Stimulated activated CD4-positive, alpha-beta T cell treated with anti-CD3 and anti-CD28 coated beads, Interleukin-4, amount 100 ng/mL, for 1 hour (primary cell): ENCODE data around the gene N4BP2L2.

ENCODE experiments used
- DNase-seq: peaks from one replicate; pipeline ENCODE4 v3.0.0-alpha.2; 2020

N4BP2L2 gene

GRCh38 chr13:32455594-32455903, 83.0 kb downstream of the N4BP2L2 start:
- DNase-seq, result no peak

GRCh38 chr13:32454886-32455593, 83.6 kb downstream of the N4BP2L2 start:
- DNase-seq, result no peak

GRCh38 chr13:32453981-32454380, 84.6 kb downstream of the N4BP2L2 start:
- DNase-seq, result no peak

DNA sequence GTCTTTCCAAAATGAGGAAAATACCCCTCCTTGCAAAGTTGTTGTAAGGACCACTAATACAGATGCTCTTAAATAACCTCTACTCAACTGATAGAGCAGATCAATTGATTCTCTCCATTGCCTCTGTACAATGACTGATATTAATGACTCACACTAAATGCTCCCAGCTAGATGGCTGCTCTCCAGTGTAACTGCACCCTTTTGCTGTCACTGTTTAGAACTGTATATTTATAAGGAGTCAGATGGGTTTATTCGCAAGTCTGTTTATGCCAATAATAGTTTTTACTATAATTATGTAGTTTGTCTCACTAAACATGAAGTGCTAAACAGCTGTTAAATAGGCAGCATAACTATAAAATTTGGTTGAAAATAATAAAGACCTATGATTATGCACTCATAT, 89.6 kb downstream of the N4BP2L2 start:
- no peak for DNase-seq

DNA sequence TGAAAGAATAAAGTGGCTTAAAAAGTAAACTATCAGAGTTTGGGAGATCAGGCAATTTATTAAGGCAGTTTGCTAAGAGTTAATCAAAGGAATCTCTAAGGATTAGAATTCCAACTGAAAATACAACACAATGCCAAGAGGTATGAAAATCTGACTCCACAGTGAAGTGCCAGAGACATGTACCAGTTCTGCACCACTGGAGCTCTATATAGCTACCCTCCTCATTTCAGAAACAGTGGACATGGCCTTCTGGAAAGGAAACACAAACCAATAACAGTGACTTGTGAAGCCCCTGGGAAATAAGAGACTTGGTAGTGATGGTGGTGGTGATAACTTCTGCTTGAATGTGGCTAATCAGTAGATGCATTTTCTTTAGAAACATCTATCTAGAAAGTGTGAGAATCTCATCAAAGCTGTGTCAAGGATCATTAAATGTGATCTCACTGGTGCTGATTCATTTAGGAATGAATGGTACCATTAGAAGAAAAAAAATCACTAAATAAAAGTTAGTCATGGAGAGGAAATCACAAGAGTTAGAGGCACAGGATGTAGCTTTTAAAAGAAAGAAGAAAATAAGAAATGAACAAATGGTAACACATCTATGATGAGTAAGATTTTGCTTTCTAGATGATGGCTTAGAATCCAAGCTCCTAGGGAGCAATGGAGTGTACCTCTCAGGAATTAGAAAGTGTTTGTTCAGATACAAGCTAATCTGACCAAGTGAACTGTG, 90.5 kb downstream of the N4BP2L2 start:
- no peak for DNase-seq

DNA sequence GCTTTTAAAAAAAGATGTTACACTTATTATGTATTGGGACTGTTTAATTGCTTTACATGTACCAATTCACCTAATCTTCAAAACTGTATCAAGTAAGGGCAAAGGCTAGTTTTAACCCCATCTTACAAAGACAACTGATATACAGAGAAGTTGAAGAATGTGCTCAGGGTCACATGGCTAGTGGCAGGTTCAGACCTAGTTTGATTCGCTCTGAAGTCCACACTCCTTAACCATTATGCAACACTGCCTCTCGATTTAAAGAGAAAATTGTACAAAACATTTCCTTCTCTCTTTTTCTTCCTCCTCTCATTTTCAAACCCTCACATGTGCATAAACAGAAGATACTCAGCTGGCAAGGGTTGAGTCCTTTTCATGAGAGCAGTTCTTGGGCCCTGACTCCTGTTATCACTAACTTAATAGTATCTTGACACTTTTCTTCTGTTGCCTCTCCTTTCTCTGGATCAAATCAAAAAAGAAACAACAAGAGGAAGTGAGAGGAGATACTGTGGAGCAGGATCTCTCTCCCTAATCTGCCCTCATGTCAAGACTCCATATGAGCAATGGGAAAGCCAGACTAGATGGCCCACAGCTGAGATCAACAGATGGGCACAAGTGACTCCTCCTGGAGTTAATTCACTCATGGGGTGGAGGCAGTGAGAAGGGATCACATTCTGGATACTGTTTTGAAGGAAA, 91.7 kb downstream of the N4BP2L2 start:
- no peak for DNase-seq

DNA sequence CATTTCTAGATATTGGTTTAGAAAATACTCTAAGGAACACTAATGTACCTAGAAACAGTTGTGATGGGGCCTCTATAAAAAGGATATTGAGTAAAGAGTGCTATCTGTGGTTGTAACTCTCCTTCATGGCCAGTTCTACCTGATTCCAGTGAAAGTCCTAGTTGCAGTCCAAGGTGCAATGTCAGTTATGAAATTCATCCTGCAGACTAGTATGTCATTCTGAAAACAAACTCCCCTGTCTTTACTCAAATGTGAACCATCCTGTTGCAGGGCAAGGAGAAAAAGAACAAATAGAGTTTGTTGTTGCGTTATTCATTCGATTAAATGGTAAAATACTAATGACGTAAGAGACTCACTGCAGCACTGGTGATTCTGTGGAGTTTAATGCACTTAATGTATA, 92.4 kb downstream of the N4BP2L2 start:
- no peak for DNase-seq

DNA sequence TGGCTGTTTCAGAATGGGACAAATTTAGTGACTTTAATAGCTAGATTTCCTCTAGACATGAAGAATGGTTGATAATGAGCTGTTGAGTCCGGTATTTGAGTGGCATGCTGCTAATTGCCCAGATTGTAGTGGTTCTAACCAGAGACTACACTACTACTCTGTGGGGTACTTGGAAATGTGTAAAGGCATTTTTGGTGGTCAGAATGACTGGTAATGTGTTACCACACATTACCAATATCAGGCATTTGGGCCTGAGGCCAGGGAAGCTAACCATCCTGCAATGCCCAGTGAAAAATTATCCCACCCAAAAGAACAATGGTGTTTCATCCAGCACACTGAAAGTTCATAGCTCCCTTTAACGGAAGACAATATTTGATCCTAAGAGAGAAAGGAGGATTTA, 93.1 kb downstream of the N4BP2L2 start:
- DNase-seq, result no peak

DNA sequence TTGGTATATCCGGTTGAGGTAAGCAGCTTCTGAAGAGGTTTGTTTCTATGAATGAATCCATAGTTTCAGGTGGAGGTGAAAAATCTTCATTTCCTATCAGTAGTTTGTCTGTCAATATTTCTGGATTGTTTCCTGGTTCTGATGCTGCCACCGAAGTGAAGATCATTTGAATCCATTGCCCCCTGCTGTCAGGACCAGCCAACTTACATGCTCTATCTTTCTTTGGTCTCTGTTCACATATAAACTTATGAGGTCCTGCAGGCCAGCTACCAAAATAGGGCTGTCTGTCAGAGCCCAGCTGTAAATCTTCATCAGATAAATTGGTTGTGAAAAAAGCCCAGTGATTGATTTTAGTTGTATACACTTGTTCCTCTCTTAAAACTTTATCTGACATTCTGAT, 95.5 kb downstream of the N4BP2L2 start:
- peak; percentile 23 for DNase-seq

GRCh38 chr13:32438871-32439270, 99.7 kb downstream of the N4BP2L2 start:
- DNase-seq, result no peak

DNA sequence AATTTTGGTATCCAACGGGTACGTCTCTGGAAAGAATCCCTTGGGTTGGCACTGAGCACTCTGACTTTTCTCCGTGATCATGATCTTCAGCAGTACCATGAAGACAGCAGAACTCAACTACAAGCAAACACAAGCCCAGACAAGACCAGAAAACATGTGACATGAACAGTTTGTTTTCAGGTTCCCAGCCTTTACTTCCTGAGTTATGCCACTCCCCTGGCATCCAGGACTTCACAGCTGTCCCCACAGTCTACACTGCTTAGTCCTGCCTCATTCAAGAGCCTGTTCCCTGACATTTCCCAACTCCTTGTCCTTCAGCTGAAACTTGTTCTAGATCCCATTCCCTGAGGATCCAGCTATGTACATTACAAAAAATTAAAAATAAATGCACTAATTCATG, 105.7 kb downstream of the N4BP2L2 start:
- DNase-seq, result no peak

DNA sequence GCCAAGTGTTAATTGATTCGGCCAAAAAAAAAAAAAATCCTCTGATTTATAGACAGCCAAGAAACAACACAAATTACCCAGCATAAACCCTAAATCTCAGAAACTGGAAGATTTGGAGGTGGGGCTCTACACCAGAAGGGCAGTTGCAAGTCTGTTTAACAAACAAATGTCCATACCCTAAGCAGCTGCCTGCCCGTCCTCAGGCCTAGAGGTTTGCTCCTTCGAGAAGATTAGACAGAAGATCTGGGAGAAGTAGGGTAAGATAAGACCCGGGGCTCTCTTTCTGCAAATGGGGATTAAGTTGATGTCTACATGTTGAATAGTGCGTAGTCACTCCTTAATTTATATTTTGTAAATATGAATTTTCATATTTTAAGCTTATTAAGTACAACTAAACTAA, 107.2 kb downstream of the N4BP2L2 start:
- no peak for DNase-seq

GRCh38 chr13:32430018-32430747, 108.4 kb downstream of the N4BP2L2 start:
- no peak for DNase-seq

- DNase-seq, result no peak
Measured at GRCh38 chr13:32429433-32429909, 109.1 kb downstream of the N4BP2L2 start.

- no peak for DNase-seq
Measured at GRCh38 chr13:32428581-32429432, 109.8 kb downstream of the N4BP2L2 start.

DNA sequence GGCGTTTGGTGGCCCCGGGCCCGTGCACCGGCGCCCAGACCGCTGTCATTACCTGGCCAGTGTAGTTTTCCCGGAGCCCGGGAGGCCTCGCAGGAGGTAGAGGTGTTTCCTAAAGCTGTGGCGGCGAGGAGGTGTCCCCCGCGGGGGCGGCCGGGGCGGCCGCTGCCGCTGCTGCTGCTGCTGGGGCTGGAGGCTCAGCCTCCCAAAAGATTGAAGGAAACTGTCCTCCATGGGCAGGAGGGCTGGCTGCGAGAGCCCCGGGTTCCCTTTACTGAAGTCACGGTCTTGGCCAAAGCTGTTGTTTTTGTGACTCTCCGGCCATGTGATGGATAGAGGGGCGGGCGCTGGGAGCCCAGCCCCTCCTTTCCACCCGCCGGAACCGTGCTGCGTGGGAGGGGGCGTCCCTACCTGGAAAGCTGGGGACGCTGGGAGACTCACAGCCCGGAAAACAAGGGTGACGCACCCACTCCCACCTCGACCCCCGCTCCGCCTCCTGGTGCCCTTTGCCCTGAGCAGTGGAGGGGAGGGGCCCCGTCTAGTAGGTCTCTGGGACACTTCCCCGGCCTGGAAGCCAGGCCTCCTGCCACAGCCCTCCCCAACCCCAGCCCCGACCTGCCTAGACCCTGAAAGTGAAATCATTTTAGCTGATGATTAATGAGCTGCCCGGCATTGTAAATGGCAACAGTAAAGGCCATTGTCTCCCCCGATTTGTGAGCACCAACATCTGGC, 110.6 kb downstream of the N4BP2L2 start, which contains the start of gene N4BP2L1:
N4BP2L1 (minus strand) TSS at position 279 of the 729 bp plus-strand sequence; CDS start at position 231, 48 bp downstream.
- DNase-seq, result peak; percentile 86

DNA sequence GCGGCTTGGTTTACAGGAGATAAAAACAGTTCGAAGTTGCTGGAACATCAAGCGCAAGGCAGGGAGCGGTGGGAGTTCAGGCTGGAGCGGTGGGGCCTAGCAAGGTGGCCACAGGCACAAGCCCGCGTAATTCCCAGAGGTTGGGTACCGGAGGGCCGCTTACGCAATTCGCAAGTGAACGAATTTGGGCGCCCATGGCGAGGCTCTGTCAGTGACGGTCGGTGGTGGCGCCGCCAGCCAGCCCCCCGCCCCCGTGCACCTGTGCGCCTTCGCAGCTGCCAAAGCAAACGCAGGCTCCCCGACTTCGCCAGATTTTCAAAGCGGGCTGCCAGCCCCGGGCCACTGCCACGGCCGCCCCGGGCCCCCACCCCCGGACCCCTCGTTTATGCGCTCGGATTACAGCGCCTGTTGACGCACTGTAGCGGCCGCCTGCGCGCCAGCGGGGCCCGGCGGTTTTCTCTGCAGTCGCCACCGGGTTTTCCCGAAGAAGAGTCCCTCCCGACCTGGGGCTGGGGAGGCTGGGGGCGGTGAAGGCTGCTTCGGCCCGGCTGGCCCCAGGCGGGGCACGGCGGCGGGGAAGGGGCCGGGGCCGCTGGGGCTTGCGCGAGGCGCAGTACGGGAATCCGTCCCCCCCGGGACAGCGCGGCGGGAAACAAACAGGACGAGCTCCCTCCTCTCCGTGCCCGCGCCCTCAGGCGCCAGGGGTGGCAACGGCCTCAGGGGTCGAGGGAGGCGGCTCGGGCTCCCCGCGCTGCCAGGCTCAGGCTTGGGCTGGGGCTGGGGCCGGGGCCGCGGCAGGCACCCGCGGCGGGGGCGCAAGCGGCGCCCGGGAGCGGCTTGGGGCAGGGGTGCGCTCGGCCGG, 111.4 kb downstream of the N4BP2L2 start:
- DNase-seq, result peak; percentile 61

DNA sequence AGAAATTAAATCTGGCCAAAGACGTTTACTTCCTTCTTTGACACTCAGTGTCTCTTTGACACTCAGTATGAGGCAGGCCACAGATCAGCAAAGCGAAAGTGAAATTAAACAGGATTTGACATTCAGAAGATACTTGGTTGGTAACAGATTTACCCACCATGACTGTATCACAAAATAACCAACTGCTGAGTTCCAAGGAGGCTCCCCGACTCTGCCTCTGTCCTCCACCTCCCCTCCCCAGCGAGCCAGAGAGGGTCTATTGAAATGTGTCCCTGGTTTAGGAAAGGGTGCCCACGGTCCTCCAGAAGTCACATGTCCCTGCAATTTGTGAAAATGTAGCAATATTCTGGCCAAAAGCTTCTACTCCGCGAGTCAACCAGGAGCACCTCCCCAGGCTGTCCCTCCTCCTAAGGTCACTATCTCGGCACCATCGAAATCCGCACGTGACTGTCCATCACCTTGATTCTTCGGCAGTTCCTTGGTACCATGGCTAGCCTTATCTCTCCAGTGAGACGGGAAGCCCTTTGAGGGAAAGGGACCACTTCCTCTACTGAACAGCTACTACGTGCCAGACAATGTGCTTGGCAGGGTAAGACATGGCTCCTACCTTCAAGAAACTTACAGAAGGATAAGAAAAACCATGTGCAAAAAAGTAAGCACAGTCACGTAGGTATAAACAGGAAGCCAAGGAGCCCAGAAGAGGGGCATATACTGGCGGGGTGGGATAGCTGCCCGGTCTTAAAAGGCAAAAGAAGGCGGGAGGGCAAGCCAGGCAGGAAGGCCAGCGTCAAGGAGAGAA, 112.2 kb downstream of the N4BP2L2 start:
- DNase-seq, result peak; percentile 22

DNA sequence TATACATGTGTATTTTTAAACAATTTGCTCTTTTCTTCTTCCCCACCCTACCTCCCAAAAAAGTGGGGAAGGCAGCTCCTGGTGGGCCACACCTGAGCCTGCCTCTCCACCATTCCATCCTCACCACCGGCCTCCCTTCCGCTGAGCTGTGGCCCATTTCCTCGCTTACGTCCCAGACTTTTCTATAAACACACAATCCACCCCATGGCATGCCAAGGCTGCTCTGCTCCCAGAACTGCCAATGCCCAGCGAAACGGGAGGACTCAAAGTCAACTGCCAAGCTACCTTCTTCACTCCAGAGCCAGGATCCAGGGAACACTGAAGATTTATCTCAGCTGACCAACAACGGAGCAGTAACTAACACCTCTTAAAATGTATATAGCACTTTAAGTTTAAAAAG, 113.4 kb downstream of the N4BP2L2 start:
- no peak for DNase-seq

- DNase-seq, result no peak
Measured at GRCh38 chr13:32423592-32423991, 115.0 kb downstream of the N4BP2L2 start.
